22Rv1 (cell line): ENCODE data around the gene TES.

Source experiments
- CTCF ChIP-seq: fragments of 450-650 bp; IDR thresholded peaks from 2 replicates; pipeline ENCODE4 v1.5.1; 2017; ENCODE audit warnings: mild to moderate bottlenecking
- ZFX ChIP-seq: fragments of 450-650 bp; IDR thresholded peaks from 2 replicates; pipeline ENCODE4 v1.6.1; 2017; ENCODE audit warnings: antibody characterized with exemption, borderline replicate concordance

GRCh38 chr7:116280803-116281202 lies 70.5 kb downstream of the TES start:
- TF ChIP-seq CTCF (no peak), ZFX (no peak)
